ENCODE results near the gene CLEC2L.

DNA sequence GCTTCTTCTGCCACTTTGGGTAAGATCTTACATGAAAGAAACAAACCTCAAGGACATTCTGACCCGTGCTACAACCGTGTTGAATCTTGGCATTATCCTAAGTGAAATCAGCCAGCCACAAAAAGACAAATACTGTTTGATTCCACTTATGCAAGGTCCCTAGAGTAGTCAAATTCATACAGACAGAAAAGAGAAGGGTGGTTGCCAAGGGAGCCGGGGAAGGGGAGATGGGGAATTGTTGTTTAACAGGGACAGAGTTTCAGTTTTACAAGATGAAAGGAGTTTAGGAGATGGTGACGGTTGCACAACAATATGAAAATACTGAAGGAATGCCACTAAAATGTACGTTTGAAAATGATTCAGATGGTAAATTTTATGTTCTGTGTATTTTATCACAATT, 12.2 kb upstream of the CLEC2L start:
- TF ChIP-seq, protein P1, sequence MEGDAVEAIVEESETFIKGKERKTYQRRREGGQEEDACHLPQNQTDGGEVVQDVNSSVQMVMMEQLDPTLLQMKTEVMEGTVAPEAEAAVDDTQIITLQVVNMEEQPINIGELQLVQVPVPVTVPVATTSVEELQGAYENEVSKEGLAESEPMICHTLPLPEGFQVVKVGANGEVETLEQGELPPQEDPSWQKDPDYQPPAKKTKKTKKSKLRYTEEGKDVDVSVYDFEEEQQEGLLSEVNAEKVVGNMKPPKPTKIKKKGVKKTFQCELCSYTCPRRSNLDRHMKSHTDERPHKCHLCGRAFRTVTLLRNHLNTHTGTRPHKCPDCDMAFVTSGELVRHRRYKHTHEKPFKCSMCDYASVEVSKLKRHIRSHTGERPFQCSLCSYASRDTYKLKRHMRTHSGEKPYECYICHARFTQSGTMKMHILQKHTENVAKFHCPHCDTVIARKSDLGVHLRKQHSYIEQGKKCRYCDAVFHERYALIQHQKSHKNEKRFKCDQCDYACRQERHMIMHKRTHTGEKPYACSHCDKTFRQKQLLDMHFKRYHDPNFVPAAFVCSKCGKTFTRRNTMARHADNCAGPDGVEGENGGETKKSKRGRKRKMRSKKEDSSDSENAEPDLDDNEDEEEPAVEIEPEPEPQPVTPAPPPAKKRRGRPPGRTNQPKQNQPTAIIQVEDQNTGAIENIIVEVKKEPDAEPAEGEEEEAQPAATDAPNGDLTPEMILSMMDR (IDR thresholded peaks at IDR 0.05; ENCODE audit: poor library complexity, severe bottlenecking): no peak
- TF ChIP-seq EP300 (conservative IDR thresholded peaks at IDR 0.05; ENCODE audit: poor library complexity, severe bottlenecking) (no peak), RAD21 (conservative IDR thresholded peaks at IDR 0.05) (no peak), SMC3 (conservative IDR thresholded peaks at IDR 0.05; ENCODE audit: poor library complexity) (no peak), POLR2AphosphoS5 (IDR thresholded peaks at IDR 0.05) (no peak), EZH2 (IDR thresholded peaks at IDR 0.05; ENCODE audit: borderline replicate concordance, insufficient read depth, low read length, poor library complexity, severe bottlenecking) (no peak)
- TF ChIP-seq, protein P2, sequence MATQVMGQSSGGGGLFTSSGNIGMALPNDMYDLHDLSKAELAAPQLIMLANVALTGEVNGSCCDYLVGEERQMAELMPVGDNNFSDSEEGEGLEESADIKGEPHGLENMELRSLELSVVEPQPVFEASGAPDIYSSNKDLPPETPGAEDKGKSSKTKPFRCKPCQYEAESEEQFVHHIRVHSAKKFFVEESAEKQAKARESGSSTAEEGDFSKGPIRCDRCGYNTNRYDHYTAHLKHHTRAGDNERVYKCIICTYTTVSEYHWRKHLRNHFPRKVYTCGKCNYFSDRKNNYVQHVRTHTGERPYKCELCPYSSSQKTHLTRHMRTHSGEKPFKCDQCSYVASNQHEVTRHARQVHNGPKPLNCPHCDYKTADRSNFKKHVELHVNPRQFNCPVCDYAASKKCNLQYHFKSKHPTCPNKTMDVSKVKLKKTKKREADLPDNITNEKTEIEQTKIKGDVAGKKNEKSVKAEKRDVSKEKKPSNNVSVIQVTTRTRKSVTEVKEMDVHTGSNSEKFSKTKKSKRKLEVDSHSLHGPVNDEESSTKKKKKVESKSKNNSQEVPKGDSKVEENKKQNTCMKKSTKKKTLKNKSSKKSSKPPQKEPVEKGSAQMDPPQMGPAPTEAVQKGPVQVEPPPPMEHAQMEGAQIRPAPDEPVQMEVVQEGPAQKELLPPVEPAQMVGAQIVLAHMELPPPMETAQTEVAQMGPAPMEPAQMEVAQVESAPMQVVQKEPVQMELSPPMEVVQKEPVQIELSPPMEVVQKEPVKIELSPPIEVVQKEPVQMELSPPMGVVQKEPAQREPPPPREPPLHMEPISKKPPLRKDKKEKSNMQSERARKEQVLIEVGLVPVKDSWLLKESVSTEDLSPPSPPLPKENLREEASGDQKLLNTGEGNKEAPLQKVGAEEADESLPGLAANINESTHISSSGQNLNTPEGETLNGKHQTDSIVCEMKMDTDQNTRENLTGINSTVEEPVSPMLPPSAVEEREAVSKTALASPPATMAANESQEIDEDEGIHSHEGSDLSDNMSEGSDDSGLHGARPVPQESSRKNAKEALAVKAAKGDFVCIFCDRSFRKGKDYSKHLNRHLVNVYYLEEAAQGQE (IDR thresholded peaks at IDR 0.05; ENCODE audit: borderline replicate concordance): no peak

All from neural cell (in vitro differentiated cells).